ENCODE measurements around the gene EIF6. TPM values are rescaled to one million over a fixed set of nuclear protein-coding genes. Genes with fewer than 3 reads are reported as not detected.
A peak's percentile ranks its signal among the peaks of the same experiment; 100 is the strongest.

The EIF6 gene
- total and polyA plus RNA-seq, 10 donors = 50.5 to 121 (median 68.0) TPM

DNA sequence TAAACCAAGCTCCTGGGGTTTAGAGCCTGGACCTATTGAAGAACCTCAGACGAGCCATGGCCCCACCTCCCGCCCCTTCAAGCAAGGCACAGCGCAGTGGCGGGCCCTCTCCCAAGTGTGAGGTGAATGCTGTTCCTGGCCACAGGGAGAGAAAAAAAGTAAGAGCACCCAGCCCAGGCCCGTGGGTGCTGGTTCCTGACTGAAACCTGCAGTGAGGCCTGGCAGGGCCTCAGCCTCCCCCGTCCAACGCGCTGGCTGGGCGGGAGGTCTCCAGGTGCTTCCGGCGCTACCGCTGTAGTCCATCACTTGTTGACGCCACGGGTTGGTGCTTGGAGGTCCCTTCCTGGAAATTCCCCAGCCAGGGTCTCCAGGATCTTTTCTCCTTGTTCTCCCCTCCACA lies 13.2 kb upstream of the EIF6 start:
- WGBS, 5 donors = 83 to 93% (median 91%) methylated on average over 14 of the region's 14 CpGs; no CpG with 5 or more reads in 1 of the 5 donors
- DNase-seq = peak; percentile 46

DNA sequence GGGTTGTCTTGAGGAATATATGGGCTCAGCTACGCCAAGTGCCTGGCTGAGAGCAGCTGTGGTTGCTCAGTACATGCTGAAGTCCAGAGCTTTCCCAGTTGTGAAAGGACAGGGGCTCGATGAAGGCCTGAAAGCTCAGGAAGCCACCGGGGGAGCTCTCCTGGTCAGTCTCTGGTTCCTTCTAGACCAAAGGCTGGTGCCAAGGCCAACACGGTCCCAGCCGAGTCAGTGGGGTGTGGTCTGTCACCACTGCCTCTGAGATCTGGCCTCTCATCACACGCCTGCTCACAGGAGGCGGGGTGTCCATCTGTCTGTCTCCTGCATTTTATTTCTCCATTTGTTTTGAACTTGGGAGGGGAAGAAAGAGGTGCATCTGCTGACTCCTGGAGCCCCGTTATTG lies 12.6 kb upstream of the EIF6 start:
- peaks cover 0 to 9% (median 0%) of the 10 kb centered on the region in 6 donors for H3K4me1 ChIP-seq
- H3K9me3 ChIP-seq = no peaks in the 10 kb centered on the region
- DNase-seq = peak; percentile 42
- TF ChIP-seq POLR2A (IDR thresholded peaks at IDR 0.05) (no peak), POLR2AphosphoS5 (IDR thresholded peaks at IDR 0.05) (no peak)
- TF ChIP-seq, protein P1, sequence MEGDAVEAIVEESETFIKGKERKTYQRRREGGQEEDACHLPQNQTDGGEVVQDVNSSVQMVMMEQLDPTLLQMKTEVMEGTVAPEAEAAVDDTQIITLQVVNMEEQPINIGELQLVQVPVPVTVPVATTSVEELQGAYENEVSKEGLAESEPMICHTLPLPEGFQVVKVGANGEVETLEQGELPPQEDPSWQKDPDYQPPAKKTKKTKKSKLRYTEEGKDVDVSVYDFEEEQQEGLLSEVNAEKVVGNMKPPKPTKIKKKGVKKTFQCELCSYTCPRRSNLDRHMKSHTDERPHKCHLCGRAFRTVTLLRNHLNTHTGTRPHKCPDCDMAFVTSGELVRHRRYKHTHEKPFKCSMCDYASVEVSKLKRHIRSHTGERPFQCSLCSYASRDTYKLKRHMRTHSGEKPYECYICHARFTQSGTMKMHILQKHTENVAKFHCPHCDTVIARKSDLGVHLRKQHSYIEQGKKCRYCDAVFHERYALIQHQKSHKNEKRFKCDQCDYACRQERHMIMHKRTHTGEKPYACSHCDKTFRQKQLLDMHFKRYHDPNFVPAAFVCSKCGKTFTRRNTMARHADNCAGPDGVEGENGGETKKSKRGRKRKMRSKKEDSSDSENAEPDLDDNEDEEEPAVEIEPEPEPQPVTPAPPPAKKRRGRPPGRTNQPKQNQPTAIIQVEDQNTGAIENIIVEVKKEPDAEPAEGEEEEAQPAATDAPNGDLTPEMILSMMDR (IDR thresholded peaks at IDR 0.05 in 8 of 11, conservative IDR thresholded peaks at IDR 0.05 in 3 of 11) = no peak
- peaks cover 0 to 47% (median 7%) of the 10 kb centered on the region in 7 donors for H3K27me3 ChIP-seq (replicated peaks in 1 of 7)
- peaks cover 0 to 7% (median 0%) of the 10 kb centered on the region in 6 donors for H3K36me3 ChIP-seq
- WGBS, 5 donors = 62 to 91% (median 75%) methylated on average over 4 to 8 of the region's 8 CpGs
- H3K27ac ChIP-seq = no peak overlapping the region
- intact Hi-C loops (cut with DNase I; ENCODE audit: low total_unique reads) = no loop called here
- no peak overlapping the region for H3K4me3 ChIP-seq

More for the DNA sequence above, 13.2 kb upstream of the EIF6 start:
- Histone ChIP-seq H3K4me1 (peaks cover 0 to 9% (median 0%) of the 10 kb centered on the region in 6 donors), H3K4me3 (no peak overlapping the region), H3K36me3 (peaks cover 0 to 10% (median 0%) of the 10 kb centered on the region in 6 donors), H3K27ac (no peak overlapping the region), H3K9me3 (no peaks in the 10 kb centered on the region), H3K27me3 (replicated peaks in 1 of 7) (peaks cover 0 to 41% (median 7%) of the 10 kb centered on the region in 7 donors)
- TF ChIP-seq POLR2AphosphoS5 (IDR thresholded peaks at IDR 0.05) (no peak), POLR2A (IDR thresholded peaks at IDR 0.05) (no peak)
- TF ChIP-seq, protein P1 (IDR thresholded peaks at IDR 0.05 in 8 of 11, conservative IDR thresholded peaks at IDR 0.05 in 3 of 11) = no peak
- intact Hi-C loops (cut with DNase I; ENCODE audit: low total_unique reads) = no loop called here

DNA sequence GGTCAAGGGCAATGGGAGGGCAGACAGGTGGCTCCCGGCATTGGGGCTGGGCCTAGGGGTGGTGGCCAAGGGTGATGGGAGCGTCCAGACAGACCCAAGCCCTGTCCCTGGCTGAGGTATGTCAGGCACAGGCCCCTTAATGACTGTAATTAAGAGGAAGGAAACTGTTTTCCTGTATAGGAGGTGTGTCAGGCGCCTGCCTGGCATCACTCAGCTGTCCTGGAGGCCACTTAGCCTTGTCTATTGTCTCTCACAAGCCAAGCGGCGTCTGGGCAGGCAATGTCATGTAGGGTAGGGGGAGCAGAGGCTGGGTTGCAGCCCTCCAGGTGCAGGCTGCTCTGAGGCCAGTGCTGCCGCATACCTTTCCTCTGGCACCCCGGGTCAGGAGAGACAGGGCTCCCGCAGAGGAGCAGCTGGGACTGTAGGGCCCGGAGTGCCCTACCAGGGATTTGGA lies 11.6 kb upstream of the EIF6 start:
- no peaks in the 10 kb centered on the region for H3K9me3 ChIP-seq
- H3K4me3 ChIP-seq = no peak overlapping the region
- DNase-seq = peak; percentile 51
- H3K36me3 ChIP-seq = no peaks in the 10 kb centered on the region
- intact Hi-C loops (cut with DNase I; ENCODE audit: low total_unique reads) = no loop called here
- TF ChIP-seq, protein P1 (IDR thresholded peaks at IDR 0.05 in 8 of 11, conservative IDR thresholded peaks at IDR 0.05 in 3 of 11) = no peak
- TF ChIP-seq POLR2A (IDR thresholded peaks at IDR 0.05) (no peak), POLR2AphosphoS5 (IDR thresholded peaks at IDR 0.05) (no peak)
- peaks cover 0 to 9% (median 0%) of the 10 kb centered on the region in 6 donors for H3K4me1 ChIP-seq
- H3K27ac ChIP-seq = no peak overlapping the region
- 57 to 92% (median 62%) methylated on average over 5 to 9 of the region's 9 CpGs for WGBS, 5 donors
- H3K27me3 ChIP-seq (replicated peaks in 1 of 7) = peaks cover 0 to 53% (median 7%) of the 10 kb centered on the region in 7 donors

DNA sequence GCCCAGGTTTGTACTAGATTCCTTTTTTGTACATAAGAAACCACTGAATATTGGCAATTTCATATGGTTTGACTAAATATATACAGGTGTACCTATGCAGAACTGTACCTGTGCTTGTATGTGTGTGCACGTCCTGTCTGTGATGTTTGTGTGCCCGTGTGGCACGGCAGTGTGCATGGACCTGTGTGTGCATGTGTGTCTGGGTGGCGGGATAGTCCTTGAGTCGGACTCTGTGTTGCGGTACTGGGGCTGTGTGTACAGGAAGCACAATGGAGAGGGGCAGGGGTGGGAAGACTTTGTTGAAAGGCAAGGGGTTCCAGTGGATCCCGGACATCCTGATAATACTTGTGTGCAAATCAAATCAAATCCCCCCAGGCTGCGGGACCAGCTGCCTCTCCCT lies 11.1 kb upstream of the EIF6 start:
- intact Hi-C loops (cut with DNase I; ENCODE audit: low total_unique reads) = no loop called here

More for the DNA sequence above, 11.1 kb upstream of the EIF6 start:
- TF ChIP-seq, protein P1 (IDR thresholded peaks at IDR 0.05 in 8 of 11, conservative IDR thresholded peaks at IDR 0.05 in 3 of 11) = no peak
- TF ChIP-seq POLR2AphosphoS5 (IDR thresholded peaks at IDR 0.05) (no peak), POLR2A (IDR thresholded peaks at IDR 0.05) (no peak)
- Histone ChIP-seq H3K9me3 (no peaks in the 10 kb centered on the region), H3K36me3 (no peaks in the 10 kb centered on the region), H3K27ac (no peak overlapping the region), H3K4me3 (no peak overlapping the region), H3K27me3 (replicated peaks in 1 of 7) (peaks cover 0 to 53% (median 7%) of the 10 kb centered on the region in 7 donors), H3K4me1 (peaks cover 0 to 9% (median 0%) of the 10 kb centered on the region in 6 donors)
- DNase-seq = peak; percentile 30
- WGBS, 5 donors = 65 to 90% (median 79%) methylated on average over 7 to 8 of the region's 8 CpGs
